Testis (tissue), 3 donors: ENCODE data around the gene RNASE13. TPM values are rescaled to one million over a fixed set of nuclear protein-coding genes. Genes with fewer than 3 reads are reported as not detected.
A peak's percentile ranks its signal among the peaks of the same experiment; 100 is the strongest.

ENCODE experiments used
- DNase-seq: peaks from one replicate; pipeline ENCODE4 v3.0.0-alpha.2; 2019
- H3K27ac ChIP-seq, 2 donors: fragments of 200-600 bp; sonication (generic); one replicate each; pipeline ENCODE4 v1.5.1; 2019
- H3K27me3 ChIP-seq: fragments of 200-600 bp; sonication (generic); one replicate; pipeline ENCODE4 v1.5.1; 2019
- H3K36me3 ChIP-seq: fragments of 200-600 bp; sonication (generic); one replicate; pipeline ENCODE4 v1.5.1; 2017; ENCODE audit warnings: low read depth; ENCODE audit errors: missing control alignments
- H3K4me1 ChIP-seq: fragments of 200-600 bp; sonication (generic); one replicate; pipeline ENCODE4 v1.5.1; 2019
- H3K4me3 ChIP-seq, 2 donors: fragments of 200-600 bp; sonication (generic); one replicate each; pipeline ENCODE4 v1.5.1; 2017 to 2019
- H3K9me3 ChIP-seq: fragments of 200-600 bp; sonication (generic); one replicate; pipeline ENCODE4 v1.5.1; 2017
- POLR2A ChIP-seq: fragments of 450-650 bp; IDR thresholded peaks from one replicate; pipeline ENCODE4 v1.6.1; 2017; ENCODE audit warnings: antibody characterized with exemption, mild to moderate bottlenecking, moderate library complexity
- WGBS, 2 donors: methylation state at CpG; one replicate each; pipeline ENCODE4 v1.1.5; 2018; 5-methylcytosine and 5-hydroxymethylcytosine counted together
- intact Hi-C: fragments of 100-400 bp; cut with DNase I; formaldehyde crosslinking; loops from one replicate; pipeline ENCODE4 v1.15.1; 2023; ENCODE audit warnings: low total_unique reads
- polyA plus RNA-seq: library from polyadenylated mRNA; stranded (reverse); fragments of 350-450 nt; fragmentation: Illumina TruSeq; extraction: RNeasy Lipid Tissue Mini Kit (QIAGEN cat#74804); gene quantifications from one replicate; pipeline ENCODE4 v1.2.3, GENCODE V29; 2014; ENCODE audit warnings: low read depth, low replicate concordance; ENCODE audit not compliant: insufficient read depth
- total RNA-seq, 2 donors: library from RNA; depleted of rRNA; stranded (reverse); fragments of >200 nt; gene quantifications; one replicate each; pipeline ENCODE4 v1.2.3, GENCODE V29; 2016
- TF ChIP-seq, protein P1 (sequence below), 3 experiments: fragments of 450-650 bp in 2 of 3; fragments of 200-600 bp in 1 of 3; sonication (generic) in 1 of 3; IDR thresholded peaks; one replicate each; pipeline ENCODE4 v1.5.1; 2016 to 2019; ENCODE audit warnings: antibody characterized with exemption in 3 of 3, mild to moderate bottlenecking in 2 of 3, moderate library complexity in 1 of 3

RNASE13 gene
- total and polyA plus RNA-seq, 3 donors from 2014 or later, result not detected

- 84 to 89% methylated on average over 6 to 26 of the region's 26 CpGs for WGBS, 2 donors
- Histone ChIP-seq H3K36me3 (no peaks in the 10 kb centered on the region), H3K4me3 (no peak overlapping the region), H3K9me3 (no peaks in the 10 kb centered on the region), H3K27ac (no peak overlapping the region), H3K4me1 (peaks cover 14% of the 10 kb centered on the region), H3K27me3 (no peaks in the 10 kb centered on the region)
- intact Hi-C loops, result no loop called here
- DNase-seq, result no peak
- TF ChIP-seq, protein P1, sequence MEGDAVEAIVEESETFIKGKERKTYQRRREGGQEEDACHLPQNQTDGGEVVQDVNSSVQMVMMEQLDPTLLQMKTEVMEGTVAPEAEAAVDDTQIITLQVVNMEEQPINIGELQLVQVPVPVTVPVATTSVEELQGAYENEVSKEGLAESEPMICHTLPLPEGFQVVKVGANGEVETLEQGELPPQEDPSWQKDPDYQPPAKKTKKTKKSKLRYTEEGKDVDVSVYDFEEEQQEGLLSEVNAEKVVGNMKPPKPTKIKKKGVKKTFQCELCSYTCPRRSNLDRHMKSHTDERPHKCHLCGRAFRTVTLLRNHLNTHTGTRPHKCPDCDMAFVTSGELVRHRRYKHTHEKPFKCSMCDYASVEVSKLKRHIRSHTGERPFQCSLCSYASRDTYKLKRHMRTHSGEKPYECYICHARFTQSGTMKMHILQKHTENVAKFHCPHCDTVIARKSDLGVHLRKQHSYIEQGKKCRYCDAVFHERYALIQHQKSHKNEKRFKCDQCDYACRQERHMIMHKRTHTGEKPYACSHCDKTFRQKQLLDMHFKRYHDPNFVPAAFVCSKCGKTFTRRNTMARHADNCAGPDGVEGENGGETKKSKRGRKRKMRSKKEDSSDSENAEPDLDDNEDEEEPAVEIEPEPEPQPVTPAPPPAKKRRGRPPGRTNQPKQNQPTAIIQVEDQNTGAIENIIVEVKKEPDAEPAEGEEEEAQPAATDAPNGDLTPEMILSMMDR (IDR thresholded peaks at IDR 0.05), result no peak
- TF ChIP-seq POLR2A, result no peak
Measured at GRCh38 chr14:21074398-21075272, 40.0 kb upstream of the RNASE13 start.

GRCh38 chr14:21073921-21074320 is 39.3 kb upstream of the RNASE13 start:
- peaks cover 21% of the 10 kb centered on the region for H3K4me1 ChIP-seq
- DNase-seq, result no peak

GRCh38 chr14:21072781-21073339 is 38.3 kb upstream of the RNASE13 start:
- no peak for TF ChIP-seq POLR2A
- TF ChIP-seq, protein P1 (IDR thresholded peaks at IDR 0.05), result no peak
- Histone ChIP-seq H3K27me3 (no peaks in the 10 kb centered on the region), H3K27ac (peak overlapping the region; percentile 31 to 89), H3K4me1 (peaks cover 26% of the 10 kb centered on the region), H3K36me3 (no peaks in the 10 kb centered on the region), H3K4me3 (no peak overlapping the region), H3K9me3 (no peaks in the 10 kb centered on the region)
- WGBS, 2 donors, result 88 to 89% methylated on average over 7 to 9 of the region's 9 CpGs
- no peak for DNase-seq
- intact Hi-C loops, result no loop called here

More at GRCh38 chr14:21073921-21074320, 39.3 kb upstream of the RNASE13 start:
- Histone ChIP-seq H3K27ac (no peak overlapping the region), H3K4me3 (no peak overlapping the region), H3K36me3 (no peaks in the 10 kb centered on the region), H3K9me3 (no peaks in the 10 kb centered on the region), H3K27me3 (no peaks in the 10 kb centered on the region)
- 87 to 100% methylated on average over 1 to 9 of the region's 9 CpGs for WGBS, 2 donors
- intact Hi-C loops, result no loop called here
- TF ChIP-seq POLR2A, result no peak
- TF ChIP-seq, protein P1 (IDR thresholded peaks at IDR 0.05), result no peak

- Histone ChIP-seq H3K4me3 (peak overlapping the region; percentile 68 to 75), H3K4me1 (peaks cover 26% of the 10 kb centered on the region), H3K27me3 (no peaks in the 10 kb centered on the region), H3K36me3 (no peaks in the 10 kb centered on the region), H3K27ac (peak overlapping the region; percentile 70 to 89), H3K9me3 (no peaks in the 10 kb centered on the region)
- intact Hi-C loops, result no loop called here
- TF ChIP-seq, protein P1 (IDR thresholded peaks at IDR 0.05), result peak in 1 of 3 experiments; percentile 7
- TF ChIP-seq POLR2A, result no peak
- 7 to 10% methylated on average over 4 of the region's 4 CpGs for WGBS, 2 donors
- DNase-seq, result peak; percentile 55
Measured at GRCh38 chr14:21072031-21072473, 37.4 kb upstream of the RNASE13 start.
